HG02642 (cell line): ENCODE measurements around the gene SNRK.

ENCODE experiments used
- ATAC-seq: cut with Tn5 transposase; IDR thresholded peaks from one replicate; pipeline ENCODE4 v1.9.1; 2021; ENCODE audit warnings: mild to moderate bottlenecking; ENCODE audit not compliant: unreplicated experiment, poor library complexity

SNRK gene

GRCh38 chr3:43268636-43269035 lies 17.7 kb upstream of the SNRK start:
- ATAC-seq, result no peak

GRCh38 chr3:43270078-43270477 lies 16.3 kb upstream of the SNRK start:
- no peak for ATAC-seq

DNA sequence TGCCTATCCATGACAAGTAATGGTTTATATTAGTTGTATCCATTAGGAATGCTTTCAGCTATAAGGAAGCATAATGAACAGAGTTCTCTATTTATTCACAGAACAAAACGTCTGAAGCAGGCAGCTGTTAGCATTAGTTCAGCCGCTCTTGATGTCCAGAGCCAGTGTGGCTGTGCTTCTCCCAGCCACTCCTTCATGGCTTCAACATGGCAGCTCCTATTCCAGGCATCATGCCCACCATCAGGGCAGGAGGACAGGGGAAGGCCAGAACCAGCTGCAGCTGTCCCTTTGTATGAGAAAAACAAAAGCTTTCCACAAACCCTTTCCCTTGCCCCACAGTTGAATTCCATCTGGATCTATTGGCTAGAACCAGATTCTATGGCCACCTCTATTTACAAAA lies 12.9 kb upstream of the SNRK start:
- no peak for ATAC-seq

DNA sequence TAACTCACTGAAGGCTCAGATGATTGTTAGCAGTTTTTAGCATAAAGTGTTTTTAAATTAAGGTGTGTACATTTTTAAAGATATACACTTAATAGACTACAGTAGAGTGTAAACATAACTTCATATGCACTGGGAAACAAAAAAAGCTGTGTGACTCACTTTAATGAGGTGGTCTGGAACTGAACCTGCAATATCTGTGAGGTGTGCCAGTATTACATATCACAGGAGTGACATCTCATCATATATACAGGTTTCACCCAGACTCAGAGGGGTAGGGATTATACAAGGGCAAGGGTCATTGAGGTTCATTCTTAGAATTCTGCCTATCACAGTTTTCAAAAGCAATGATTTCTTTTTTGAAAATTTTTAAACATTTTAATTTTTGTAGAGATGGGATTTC lies 7.3 kb upstream of the SNRK start:
- no peak for ATAC-seq

- no peak for ATAC-seq
These were observed 6.8 kb upstream of the SNRK start for GRCh38 chr3:43279532-43279931.

DNA sequence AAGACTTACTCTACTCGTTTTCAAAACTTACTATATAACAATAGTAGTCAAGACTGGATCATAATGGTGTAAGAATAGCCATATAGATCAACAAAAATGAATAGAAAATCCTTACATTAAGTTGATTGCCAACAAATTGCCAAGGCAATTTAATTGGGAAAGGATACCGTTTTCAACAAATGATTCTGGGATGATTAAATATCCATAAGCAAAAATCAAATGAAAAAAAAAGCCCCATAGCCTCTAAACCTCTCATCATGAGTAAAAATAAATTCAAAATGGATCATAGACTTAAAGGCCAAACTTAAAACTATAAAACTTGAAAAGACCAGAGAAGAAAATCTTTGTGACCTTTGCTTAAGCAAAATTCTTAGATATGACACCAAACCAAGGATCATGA lies 5.3 kb upstream of the SNRK start:
- ATAC-seq, result no peak

DNA sequence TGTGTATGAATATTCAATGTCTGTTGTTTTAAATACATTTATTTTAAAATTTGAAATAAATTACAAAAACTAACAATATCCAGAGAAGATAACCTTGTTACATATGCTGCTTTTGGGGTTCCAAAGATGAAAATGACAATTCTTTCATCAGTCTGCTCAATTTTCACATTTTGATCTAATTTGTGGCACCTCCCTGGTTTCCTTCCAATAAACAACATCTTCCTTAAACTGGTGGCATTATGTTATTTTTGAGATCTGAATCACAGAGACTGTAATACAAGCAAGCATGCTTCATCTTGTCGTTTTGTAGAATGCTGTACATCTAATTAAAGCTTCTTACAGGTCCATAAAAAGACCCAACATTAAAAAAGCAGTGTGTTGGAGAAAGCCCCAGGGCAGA lies 2.2 kb upstream of the SNRK start:
- ATAC-seq, result no peak

DNA sequence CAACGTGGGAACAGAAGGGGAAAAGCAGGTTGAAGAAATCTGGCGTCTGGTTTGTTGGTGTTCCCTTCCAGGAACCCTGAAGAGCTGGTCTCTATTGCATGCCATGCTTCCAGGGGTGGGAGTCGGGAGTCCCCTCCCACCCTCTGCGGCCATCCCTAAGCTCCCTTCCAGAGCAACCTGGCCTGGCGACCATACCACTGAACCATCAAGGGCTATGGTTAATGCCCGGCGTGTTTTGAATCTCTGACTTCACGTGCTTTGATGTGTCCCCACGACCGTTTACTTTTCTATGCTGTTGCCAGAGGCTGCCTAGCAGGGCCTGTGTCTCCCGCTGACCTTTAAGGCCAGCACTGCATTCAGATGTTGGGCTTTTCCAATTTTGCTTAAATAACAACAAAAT lies 696 bp upstream of the SNRK start:
- ATAC-seq, result no peak

GRCh38 chr3:43286841-43287499 lies 630 bp downstream of the SNRK start:
- ATAC-seq, result peak; percentile 40

DNA sequence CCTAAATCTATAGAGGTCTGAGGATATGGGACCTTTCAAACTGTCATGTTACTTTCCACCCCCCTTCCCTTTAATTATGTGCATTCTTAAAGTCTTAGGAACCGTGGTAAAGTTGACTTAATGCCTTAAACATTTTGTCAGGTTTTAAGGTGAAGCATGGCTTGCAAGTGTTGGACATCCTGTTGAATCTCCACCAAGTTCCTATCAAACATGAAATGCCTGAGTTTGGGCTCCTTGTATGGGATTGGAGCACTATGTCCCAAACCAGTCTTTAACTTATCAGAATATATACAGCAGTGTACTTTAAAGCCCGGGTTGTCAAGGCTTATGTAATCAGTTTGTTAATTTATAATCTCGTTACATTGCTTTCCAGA lies 1.1 kb downstream of the SNRK start:
- no peak for ATAC-seq

DNA sequence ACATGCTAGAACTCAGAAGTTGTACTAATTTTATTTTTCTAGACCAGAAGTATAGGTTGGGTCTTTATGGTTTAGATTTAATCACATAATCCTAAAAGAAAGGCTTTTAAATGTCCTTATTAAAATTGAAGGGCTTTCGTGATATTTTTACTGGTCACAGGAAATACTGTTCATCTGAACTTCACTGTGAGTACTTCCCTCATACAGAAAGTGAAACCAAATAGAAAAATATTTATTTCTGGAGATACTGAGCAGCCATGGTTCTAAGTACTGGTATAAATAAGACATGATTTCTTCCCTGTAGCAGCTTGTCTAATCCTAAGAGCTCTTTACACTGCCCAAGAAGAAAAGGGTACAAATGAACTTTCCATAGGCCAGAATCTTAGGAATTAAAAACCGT lies 2.0 kb downstream of the SNRK start:
- no peak for ATAC-seq

GRCh38 chr3:43288850-43289249 lies 2.5 kb downstream of the SNRK start:
- ATAC-seq, result no peak

DNA sequence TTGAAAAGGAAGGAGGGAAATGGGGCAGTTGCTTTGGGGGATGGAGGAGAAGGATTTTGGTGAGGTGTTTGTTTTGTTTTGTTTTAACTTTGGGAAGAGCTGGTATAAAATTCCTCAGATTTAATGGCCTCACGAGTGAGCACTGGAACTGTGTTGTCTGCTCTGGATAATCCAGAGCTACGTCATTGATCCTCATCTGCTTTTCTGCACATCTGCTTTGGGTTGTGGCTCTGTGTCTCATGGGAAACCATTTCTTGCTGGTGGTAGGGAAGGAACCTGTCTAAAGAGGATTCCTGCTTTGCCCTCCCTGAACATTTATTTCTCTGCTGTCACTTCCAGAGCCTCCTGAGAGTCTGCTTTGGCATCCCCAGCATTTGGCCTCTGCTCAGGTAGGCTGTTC lies 3.1 kb downstream of the SNRK start:
- ATAC-seq, result no peak

GRCh38 chr3:43289841-43290470 lies 3.6 kb downstream of the SNRK start:
- ATAC-seq, result no peak

DNA sequence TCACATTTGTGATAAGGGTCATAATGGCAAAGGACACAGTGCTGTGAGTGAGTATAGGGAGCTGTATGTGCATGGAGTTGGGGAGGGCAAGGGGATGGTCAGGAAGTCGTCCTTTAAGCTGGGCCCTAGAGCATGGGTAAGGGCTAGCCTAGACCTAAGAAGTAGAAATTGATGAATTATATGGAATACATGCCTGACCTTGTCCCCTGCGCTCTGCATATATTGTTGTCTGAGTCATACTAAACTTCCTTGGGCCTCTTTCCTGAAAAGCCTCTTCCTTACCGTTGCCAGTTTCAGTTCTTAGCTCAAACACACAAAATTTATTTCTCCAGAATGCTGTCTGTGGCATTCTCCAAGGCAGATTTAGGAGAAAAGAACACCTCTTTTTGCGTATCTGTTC lies 4.6 kb downstream of the SNRK start:
- no peak for ATAC-seq

DNA sequence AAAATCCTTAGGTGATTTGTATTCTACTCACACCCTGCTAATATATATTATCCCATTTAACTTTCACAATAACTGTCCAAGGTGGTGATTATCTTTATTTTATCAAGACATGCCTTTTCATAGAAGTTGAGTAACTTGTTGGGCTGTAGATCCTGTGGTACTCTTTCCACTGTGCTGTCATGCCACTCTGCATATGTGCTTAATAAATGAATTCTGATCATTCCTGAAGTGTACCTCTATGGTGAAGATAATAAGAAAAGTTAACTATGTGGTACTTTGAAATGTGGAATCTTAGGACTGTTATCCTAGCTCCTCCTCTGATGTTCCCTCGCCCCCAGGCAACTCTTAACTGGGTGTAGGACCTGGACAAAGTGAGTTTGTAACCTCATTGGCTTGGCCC lies 5.2 kb downstream of the SNRK start:
- ATAC-seq, result no peak

- ATAC-seq, result no peak
These were observed 8.6 kb downstream of the SNRK start for GRCh38 chr3:43294975-43295374.

DNA sequence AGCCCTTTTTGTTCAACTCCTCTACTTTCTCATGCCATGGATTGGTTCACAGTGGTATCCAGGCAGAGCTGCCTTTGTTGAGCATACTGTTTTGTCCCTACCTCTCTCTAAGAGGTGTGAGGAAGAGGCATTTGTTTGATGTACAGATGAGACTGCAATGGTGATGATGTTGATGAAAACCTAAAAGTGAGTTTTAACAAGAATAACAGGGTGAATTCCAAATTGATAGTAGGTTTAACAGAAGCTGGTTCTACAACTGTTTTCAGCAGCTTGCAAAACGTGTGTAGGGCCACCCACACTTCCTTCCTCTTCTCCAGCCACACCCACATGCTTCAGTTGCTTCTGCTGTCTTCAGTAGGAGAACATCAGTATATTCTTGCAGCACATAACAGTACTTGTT lies 10.2 kb downstream of the SNRK start:
- peak; percentile 73 for ATAC-seq

GRCh38 chr3:43298292-43298691 lies 12.0 kb downstream of the SNRK start:
- no peak for ATAC-seq

- ATAC-seq, result no peak
These were observed 12.4 kb downstream of the SNRK start for GRCh38 chr3:43298761-43299160.

DNA sequence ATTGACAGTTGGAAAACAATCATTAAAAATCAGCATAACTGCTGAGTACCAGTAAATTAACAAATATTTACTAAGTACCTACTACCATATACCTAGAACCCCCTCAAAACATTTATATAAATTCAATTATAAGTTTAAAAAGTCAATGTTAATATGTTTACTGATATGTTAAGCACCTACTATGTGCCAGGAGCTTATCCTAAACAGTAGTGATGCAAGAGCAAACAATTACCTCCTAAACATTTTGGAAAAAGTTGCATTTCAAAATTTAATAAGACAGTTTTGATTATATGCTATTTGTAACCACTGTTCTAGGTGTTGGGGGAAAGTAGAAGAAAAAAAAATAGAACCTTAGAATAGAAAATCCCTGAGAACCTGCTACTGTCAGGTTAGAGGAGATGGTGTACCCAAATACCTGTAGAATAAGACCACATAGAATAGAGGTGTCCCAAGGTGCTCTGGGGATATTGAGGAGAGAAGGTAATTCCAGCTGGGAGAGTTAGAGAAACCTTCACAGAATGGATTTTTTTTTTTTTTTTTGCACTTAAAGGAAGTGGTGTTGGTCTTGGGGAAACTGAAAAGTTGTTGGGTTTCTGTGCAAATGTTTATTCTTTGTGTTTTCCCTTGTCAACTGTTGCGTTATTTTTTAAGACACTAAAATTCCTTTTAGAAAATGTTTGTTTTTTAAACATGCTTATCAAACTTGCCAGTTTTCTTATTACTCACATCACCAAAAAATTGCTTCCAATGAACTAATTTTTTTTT lies 16.0 kb downstream of the SNRK start:
- no peak for ATAC-seq

DNA sequence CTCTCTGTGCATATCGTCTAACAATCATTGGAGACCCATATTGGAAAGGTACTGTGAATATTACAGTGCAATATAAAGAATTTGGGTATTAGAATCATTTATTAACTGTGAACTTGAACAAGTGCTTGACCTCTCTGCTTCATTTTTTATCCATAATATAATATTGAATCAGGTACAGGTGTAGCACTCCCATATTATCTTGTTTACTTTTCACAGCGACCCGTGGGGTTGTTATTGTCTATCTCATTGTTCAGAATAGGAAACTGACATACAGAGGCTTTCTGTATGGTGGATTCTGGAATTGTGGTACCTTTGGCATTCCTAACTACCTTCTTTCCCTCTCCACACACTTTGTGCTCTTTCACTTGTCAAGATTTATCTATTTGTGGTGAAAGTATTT lies 17.8 kb downstream of the SNRK start:
- ATAC-seq, result no peak
